ENCODE measurements around the gene PKIB. TPM values are rescaled to one million over a fixed set of nuclear protein-coding genes. Genes with fewer than 3 reads are reported as not detected.

Gene PKIB
- total and polyA plus RNA-seq, 4 donors = 2.5 to 5.1 (median 3.0) TPM

GRCh38 chr6:122753688-122754056 lies 143.5 kb downstream of the PKIB start (continued):
- TF ChIP-seq CTCF (IDR thresholded peaks at IDR 0.05; ENCODE audit: low read depth, low read length, missing input control) (no peak), MAX (IDR thresholded peaks at IDR 0.05) (peak; percentile 49), NR2F2 (IDR thresholded peaks at IDR 0.05) (no peak), FOXA2 (IDR thresholded peaks at IDR 0.05) (peak; percentile 41), HNF4A (conservative IDR thresholded peaks at IDR 0.05) (peak; percentile 60 to 68), TAF1 (conservative IDR thresholded peaks at IDR 0.05) (peak; percentile 73)

GRCh38 chr6:122754191-122754731 lies 144.1 kb downstream of the PKIB start:
- Histone ChIP-seq H3K4me1 (ENCODE audit: control insufficient read depth in 4 of 4, insufficient read depth in 4 of 4, low read length in 3 of 4) (peaks cover 0 to 15% (median 3%) of the 10 kb centered on the region in 4 donors), H3K27me3 (ENCODE audit: control insufficient read depth in 4 of 4, insufficient read depth in 4 of 4, low read length in 3 of 4) (no peaks in the 10 kb centered on the region), H3K36me3 (ENCODE audit: control insufficient read depth in 4 of 4, insufficient read depth in 3 of 4, low read depth in 1 of 4, low read length in 3 of 4) (no peaks in the 10 kb centered on the region), H3K9ac (ENCODE audit: low read depth in 1 of 2, low read length in 2 of 2) (peak overlapping the region in 1 of 2 donors; percentile 61), H3K27ac (ENCODE audit: low read depth in 1 of 2, low read length in 2 of 2) (peak overlapping the region; percentile 43 to 72), H3K9me3 (ENCODE audit: control insufficient read depth in 4 of 4, low read length in 3 of 4) (no peaks in the 10 kb centered on the region), H3K4me3 (ENCODE audit: low read depth in 1 of 3, low read length in 3 of 3) (no peak overlapping the region)
- no peak for DNase-seq (ENCODE audit: low spot score)
- 76% methylated on average over 5 of the region's 5 CpGs for WGBS
- no peak for TF ChIP-seq RXRA (IDR thresholded peaks at IDR 0.05)

- no peak for DNase-seq (ENCODE audit: low spot score)
- H3K36me3 ChIP-seq (ENCODE audit: control insufficient read depth in 4 of 4, insufficient read depth in 3 of 4, low read depth in 1 of 4, low read length in 3 of 4) = no peaks in the 10 kb centered on the region
- no peak for TF ChIP-seq REST (IDR thresholded peaks at IDR 0.05)
- TF ChIP-seq NR2F2 (IDR thresholded peaks at IDR 0.05) = no peak
- TF ChIP-seq RXRA (IDR thresholded peaks at IDR 0.05) = no peak
- no peak for TF ChIP-seq HNF4A (conservative IDR thresholded peaks at IDR 0.05)
- no peak for TF ChIP-seq TAF1 (conservative IDR thresholded peaks at IDR 0.05)
- no peak for TF ChIP-seq ATF3 (IDR thresholded peaks at IDR 0.05)
- TF ChIP-seq ZBTB33 (IDR thresholded peaks at IDR 0.05) = no peak
- no peak for TF ChIP-seq GABPA (IDR thresholded peaks at IDR 0.05 in 1 of 2, conservative IDR thresholded peaks at IDR 0.05 in 1 of 2)
- no peak for TF ChIP-seq JUND (IDR thresholded peaks at IDR 0.05)
- TF ChIP-seq EGR1 (IDR thresholded peaks at IDR 0.05; ENCODE audit: low read depth in 2 of 2) = no peak
- TF ChIP-seq CTCF (IDR thresholded peaks at IDR 0.05; ENCODE audit: low read depth, low read length, missing input control) = no peak
- TF ChIP-seq MAX (IDR thresholded peaks at IDR 0.05) = no peak
- TF ChIP-seq YY1 (IDR thresholded peaks at IDR 0.05) = no peak
- no peak for TF ChIP-seq FOXA2 (IDR thresholded peaks at IDR 0.05)
- no peak for TF ChIP-seq FOXA1 (IDR thresholded peaks at IDR 0.05)
- no peak for TF ChIP-seq HNF4G (IDR thresholded peaks at IDR 0.05)
- no peak for TF ChIP-seq RAD21 (IDR thresholded peaks at IDR 0.05)
- TF ChIP-seq SP1 (IDR thresholded peaks at IDR 0.05) = no peak
- H3K27ac ChIP-seq (ENCODE audit: low read depth in 1 of 2, low read length in 2 of 2) = no peak overlapping the region
- peaks cover 0 to 15% (median 3%) of the 10 kb centered on the region in 4 donors for H3K4me1 ChIP-seq (ENCODE audit: control insufficient read depth in 4 of 4, insufficient read depth in 4 of 4, low read length in 3 of 4)
- no peaks in the 10 kb centered on the region for H3K27me3 ChIP-seq (ENCODE audit: control insufficient read depth in 4 of 4, insufficient read depth in 4 of 4, low read length in 3 of 4)
- no peaks in the 10 kb centered on the region for H3K9me3 ChIP-seq (ENCODE audit: control insufficient read depth in 4 of 4, low read length in 3 of 4)
- no peak overlapping the region for H3K4me3 ChIP-seq (ENCODE audit: low read depth in 1 of 3, low read length in 3 of 3)
- WGBS = 81% methylated on average over 9 of the region's 9 CpGs
- no peak overlapping the region for H3K9ac ChIP-seq (ENCODE audit: low read depth in 1 of 2, low read length in 2 of 2)
Observed at GRCh38 chr6:122755901-122756300, 145.7 kb downstream of the PKIB start.
